ENCODE results near the gene NEBL.

NEBL gene

DNA sequence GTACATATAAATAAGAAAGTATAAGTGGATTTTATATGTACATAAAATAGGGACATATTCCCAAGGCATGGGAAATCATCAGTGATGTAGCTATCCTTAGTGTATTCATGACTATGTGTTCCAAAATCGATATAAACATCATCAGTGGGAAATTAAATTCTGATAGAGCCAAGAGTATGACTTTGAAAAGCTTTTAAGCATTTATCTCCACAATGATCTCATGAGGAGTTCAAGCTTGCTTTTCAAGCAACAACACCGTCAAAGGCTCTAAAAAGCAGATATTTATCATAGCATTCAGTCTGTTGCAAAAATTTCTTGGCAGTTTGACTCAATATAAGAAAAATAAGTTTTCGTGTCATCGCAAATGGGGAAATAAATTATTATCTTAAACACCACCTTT is 14.5 kb upstream of the NEBL start:
- Histone ChIP-seq H3K36me3 (ENCODE audit: control insufficient read depth in 2 of 2, insufficient read depth in 1 of 2, low read length in 2 of 2) (no peaks in the 10 kb centered on the region), H3K27ac (ENCODE audit: extremely low read depth, low read depth, low read length) (no peak overlapping the region), H3K4me1 (ENCODE audit: control insufficient read depth, insufficient read depth, low read length) (no peaks in the 10 kb centered on the region), H3K9me3 (ENCODE audit: control insufficient read depth, insufficient read depth, low read depth, low read length) (no peaks in the 10 kb centered on the region), H3K4me3 (ENCODE audit: low read depth, low read length) (no peak overlapping the region)
- CTCF ChIA-PET, result no interaction called here
- TF ChIP-seq, protein P1, sequence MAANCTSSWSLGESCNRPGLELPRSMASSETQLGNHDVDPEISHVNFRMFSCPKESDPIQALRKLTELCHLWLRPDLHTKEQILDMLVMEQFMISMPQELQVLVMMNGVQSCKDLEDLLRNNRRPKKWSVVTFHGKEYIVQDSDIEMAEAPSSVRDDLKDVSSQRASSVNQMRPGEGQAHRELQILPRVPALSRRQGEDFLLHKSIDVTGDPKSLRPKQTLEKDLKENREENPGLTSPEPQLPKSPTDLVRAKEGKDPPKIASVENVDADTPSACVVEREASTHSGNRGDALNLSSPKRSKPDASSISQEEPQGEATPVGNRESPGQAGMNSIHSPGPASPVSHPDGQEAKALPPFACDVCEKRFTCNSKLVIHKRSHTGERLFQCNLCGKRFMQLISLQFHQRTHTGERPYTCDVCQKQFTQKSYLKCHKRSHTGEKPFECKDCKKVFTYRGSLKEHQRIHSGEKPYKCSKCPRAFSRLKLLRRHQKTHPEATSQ (tag by site-specific recombination; IDR thresholded peaks at IDR 0.05), result no peak
- TF ChIP-seq ZNF610 (tag by site-specific recombination; IDR thresholded peaks at IDR 0.05; ENCODE audit: borderline replicate concordance), result no peak
- TF ChIP-seq, protein P2, sequence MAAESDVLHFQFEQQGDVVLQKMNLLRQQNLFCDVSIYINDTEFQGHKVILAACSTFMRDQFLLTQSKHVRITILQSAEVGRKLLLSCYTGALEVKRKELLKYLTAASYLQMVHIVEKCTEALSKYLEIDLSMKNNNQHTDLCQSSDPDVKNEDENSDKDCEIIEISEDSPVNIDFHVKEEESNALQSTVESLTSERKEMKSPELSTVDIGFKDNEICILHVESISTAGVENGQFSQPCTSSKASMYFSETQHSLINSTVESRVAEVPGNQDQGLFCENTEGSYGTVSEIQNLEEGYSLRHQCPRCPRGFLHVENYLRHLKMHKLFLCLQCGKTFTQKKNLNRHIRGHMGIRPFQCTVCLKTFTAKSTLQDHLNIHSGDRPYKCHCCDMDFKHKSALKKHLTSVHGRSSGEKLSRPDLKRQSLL (tag by site-specific recombination; IDR thresholded peaks at IDR 0.05), result no peak
- no peak for TF ChIP-seq ZNF18 (tag by site-specific recombination; IDR thresholded peaks at IDR 0.05)
- no peak for TF ChIP-seq ZNF701 (tag by site-specific recombination; IDR thresholded peaks at IDR 0.05)
- TF ChIP-seq, protein P3, sequence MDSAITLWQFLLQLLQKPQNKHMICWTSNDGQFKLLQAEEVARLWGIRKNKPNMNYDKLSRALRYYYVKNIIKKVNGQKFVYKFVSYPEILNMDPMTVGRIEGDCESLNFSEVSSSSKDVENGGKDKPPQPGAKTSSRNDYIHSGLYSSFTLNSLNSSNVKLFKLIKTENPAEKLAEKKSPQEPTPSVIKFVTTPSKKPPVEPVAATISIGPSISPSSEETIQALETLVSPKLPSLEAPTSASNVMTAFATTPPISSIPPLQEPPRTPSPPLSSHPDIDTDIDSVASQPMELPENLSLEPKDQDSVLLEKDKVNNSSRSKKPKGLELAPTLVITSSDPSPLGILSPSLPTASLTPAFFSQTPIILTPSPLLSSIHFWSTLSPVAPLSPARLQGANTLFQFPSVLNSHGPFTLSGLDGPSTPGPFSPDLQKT (IDR thresholded peaks at IDR 0.05; ENCODE audit: borderline replicate concordance, low read depth, low read length), result no peak
- no peak for TF ChIP-seq ZNF658 (tag by site-specific recombination; IDR thresholded peaks at IDR 0.05)
- no peak for TF ChIP-seq ZNF792 (tag by site-specific recombination; IDR thresholded peaks at IDR 0.05)
- TF ChIP-seq ZNF155 (tag by site-specific recombination; IDR thresholded peaks at IDR 0.05), result no peak
- no peak for TF ChIP-seq ZNF501 (tag by site-specific recombination; IDR thresholded peaks at IDR 0.05)
- no peak for TF ChIP-seq ZNF664 (tag by site-specific recombination; IDR thresholded peaks at IDR 0.05)
- no peak for TF ChIP-seq ZNF596 (tag by site-specific recombination; IDR thresholded peaks at IDR 0.05)
- TF ChIP-seq ZNF24 (tag by site-specific recombination; IDR thresholded peaks at IDR 0.05), result no peak
- no peak for TF ChIP-seq HIC1 (tag by site-specific recombination; IDR thresholded peaks at IDR 0.05)
- TF ChIP-seq GLI2 (tag by site-specific recombination; IDR thresholded peaks at IDR 0.05; ENCODE audit: borderline replicate concordance, low read depth), result no peak
- TF ChIP-seq ZNF223 (tag by site-specific recombination; IDR thresholded peaks at IDR 0.05), result no peak
- TF ChIP-seq ZNF274 (IDR thresholded peaks at IDR 0.05; ENCODE audit: low read length), result no peak
- no peak for TF ChIP-seq ZNF274 (tag by site-specific recombination; IDR thresholded peaks at IDR 0.05; ENCODE audit: borderline replicate concordance)
- POLR2A ChIA-PET, result no interaction called here

GRCh38 chr10:20909801-20910200 is 12.7 kb upstream of the NEBL start:
- no peaks in the 10 kb centered on the region for H3K36me3 ChIP-seq (ENCODE audit: control insufficient read depth in 2 of 2, insufficient read depth in 1 of 2, low read length in 2 of 2)
- POLR2A ChIA-PET, result no interaction called here

More at GRCh38 chr10:20909801-20910200, 12.7 kb upstream of the NEBL start:
- H3K9me3 ChIP-seq (ENCODE audit: control insufficient read depth, insufficient read depth, low read depth, low read length), result no peaks in the 10 kb centered on the region
- TF ChIP-seq ZNF658 (tag by site-specific recombination; IDR thresholded peaks at IDR 0.05), result no peak
- TF ChIP-seq KLF9 (tag by site-specific recombination; IDR thresholded peaks at IDR 0.05; ENCODE audit: low read depth), result no peak
- TF ChIP-seq PRDM4 (tag by site-specific recombination; IDR thresholded peaks at IDR 0.05), result no peak
- no peak for TF ChIP-seq ZBTB17 (tag by site-specific recombination; IDR thresholded peaks at IDR 0.05)
- TF ChIP-seq ZNF596 (tag by site-specific recombination; IDR thresholded peaks at IDR 0.05), result no peak
- no peak for TF ChIP-seq ZNF580 (tag by site-specific recombination; IDR thresholded peaks at IDR 0.05)
- TF ChIP-seq IKZF3 (tag by site-specific recombination; IDR thresholded peaks at IDR 0.05), result no peak
- no peak for TF ChIP-seq ZNF202 (tag by site-specific recombination; IDR thresholded peaks at IDR 0.05; ENCODE audit: borderline replicate concordance)
- no peak for TF ChIP-seq ZNF501 (tag by site-specific recombination; IDR thresholded peaks at IDR 0.05)
- CTCF ChIA-PET, result interaction anchor here (0.5 kb wide), 1 partner anchor 111 kb away, joined by 3 read pairs; no protein-coding TSS in a partner anchor
- H3K27ac ChIP-seq (ENCODE audit: extremely low read depth, low read depth, low read length), result no peak overlapping the region
- H3K4me1 ChIP-seq (ENCODE audit: control insufficient read depth, insufficient read depth, low read length), result no peaks in the 10 kb centered on the region
- no peak overlapping the region for H3K4me3 ChIP-seq (ENCODE audit: low read depth, low read length)

Measured in HEK293 (cell line).